Measurements from ENCODE around the gene PPP1R36.

Gene PPP1R36

DNA sequence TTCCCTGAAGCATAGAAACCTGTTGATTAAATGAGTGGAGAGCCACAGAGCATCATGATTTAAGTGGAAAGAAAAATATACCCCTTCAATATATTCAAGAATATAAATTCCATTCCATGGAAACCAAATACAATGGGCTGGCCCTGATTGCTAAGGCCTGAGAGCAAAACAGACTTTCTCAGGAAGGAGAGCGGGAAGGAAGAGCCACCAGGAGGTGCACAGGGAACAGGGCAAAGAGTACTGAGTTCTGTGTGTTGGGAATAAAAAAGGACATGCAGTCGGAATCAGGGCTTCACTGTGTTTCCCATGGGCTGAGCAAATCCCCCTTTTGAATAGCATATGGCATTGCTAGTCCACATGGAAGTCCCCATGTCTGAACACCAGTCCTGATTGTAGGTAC lies 84.8 kb downstream of the PPP1R36 start:
- Histone ChIP-seq H3K9me3 (ENCODE audit: control insufficient read depth, low read length) (no peaks in the 10 kb centered on the region), H3K4me1 (ENCODE audit: control insufficient read depth, insufficient read depth, low read length, poor library complexity, severe bottlenecking) (peaks cover 13% of the 10 kb centered on the region), H3K27ac (ENCODE audit: low read depth, low read length, severe bottlenecking) (no peak overlapping the region), H3K4me3 (ENCODE audit: extremely low read depth, insufficient read depth, low read length, poor library complexity, severe bottlenecking) (no peak overlapping the region), H3K36me3 (ENCODE audit: control insufficient read depth, insufficient read depth, low read length) (no peaks in the 10 kb centered on the region)
- WGBS, 2 experiments (ENCODE audit: insufficient coverage in 2 of 2) = 94 to 100% methylated on average over 1 to 2 of the region's 2 CpGs

DNA sequence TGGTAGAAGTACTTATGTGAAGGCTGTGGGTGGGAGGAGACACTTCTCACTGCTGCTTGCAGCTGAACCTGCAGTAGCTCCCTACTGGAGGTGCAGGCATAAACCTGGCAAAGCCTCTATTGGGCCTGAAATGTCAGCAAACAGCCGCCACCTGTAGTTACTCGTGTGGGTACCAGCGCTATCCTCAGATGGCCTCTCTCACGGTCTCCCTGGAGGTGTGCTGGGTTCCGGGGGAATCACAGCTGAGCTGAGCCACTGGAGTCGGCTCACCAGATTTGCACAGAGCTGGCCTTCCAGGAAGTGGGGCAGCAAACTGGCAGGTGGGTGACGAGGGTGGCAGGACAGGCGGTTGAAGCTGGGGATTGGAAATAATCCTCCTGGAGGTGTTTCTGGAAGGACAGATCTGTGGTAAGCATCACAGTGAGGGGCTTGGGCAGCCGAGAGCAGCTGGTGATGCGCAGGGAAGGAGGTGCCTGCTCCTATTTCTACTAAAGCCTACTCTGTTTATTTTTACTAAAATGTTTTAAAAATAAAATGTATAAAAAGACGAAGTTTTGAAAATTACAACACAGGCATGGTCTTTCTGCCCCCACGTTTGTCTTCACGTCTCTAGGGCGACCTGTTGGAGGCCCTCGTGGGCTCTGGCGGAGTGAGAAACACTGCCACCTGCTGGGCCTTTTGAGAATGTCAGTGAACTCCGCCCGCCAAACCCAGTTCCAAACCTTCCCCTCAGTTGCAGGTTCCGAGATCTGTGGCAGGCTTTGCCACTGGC lies 86.6 kb downstream of the PPP1R36 start:
- WGBS, 2 experiments (ENCODE audit: insufficient coverage in 2 of 2) = 40 to 47% methylated on average over 14 to 16 of the region's 19 CpGs
- Histone ChIP-seq H3K27ac (ENCODE audit: low read depth, low read length, severe bottlenecking) (no peak overlapping the region), H3K4me3 (ENCODE audit: extremely low read depth, insufficient read depth, low read length, poor library complexity, severe bottlenecking) (no peak overlapping the region), H3K4me1 (ENCODE audit: control insufficient read depth, insufficient read depth, low read length, poor library complexity, severe bottlenecking) (peaks cover 17% of the 10 kb centered on the region), H3K36me3 (ENCODE audit: control insufficient read depth, insufficient read depth, low read length) (no peaks in the 10 kb centered on the region), H3K9me3 (ENCODE audit: control insufficient read depth, low read length) (no peaks in the 10 kb centered on the region)

DNA sequence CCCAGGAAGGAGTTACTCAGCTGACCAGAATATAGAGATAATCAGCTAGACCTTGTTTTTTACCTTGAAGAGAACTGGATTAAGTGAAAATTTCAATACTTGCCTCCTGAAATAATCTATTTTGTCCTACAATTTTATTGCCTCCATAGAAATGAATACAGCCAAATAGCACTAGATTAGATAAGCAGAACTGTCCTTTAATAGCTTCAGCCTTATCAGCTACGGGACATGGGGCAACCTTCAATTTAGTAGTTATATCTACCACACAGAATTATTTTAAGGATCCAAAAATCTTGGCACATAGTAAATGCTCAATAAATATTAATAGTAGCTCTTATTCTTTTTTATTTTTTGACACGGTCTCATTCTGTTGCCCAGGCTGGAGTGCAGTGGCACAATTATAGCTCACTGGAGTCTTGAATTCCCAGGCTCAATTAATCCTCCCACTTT lies 87.2 kb downstream of the PPP1R36 start:
- WGBS, 2 experiments (ENCODE audit: insufficient coverage in 2 of 2) = 90 to 100% methylated on average over 1 to 2 of the region's 2 CpGs
- Histone ChIP-seq H3K4me3 (ENCODE audit: extremely low read depth, insufficient read depth, low read length, poor library complexity, severe bottlenecking) (no peak overlapping the region), H3K36me3 (ENCODE audit: control insufficient read depth, insufficient read depth, low read length) (no peaks in the 10 kb centered on the region), H3K4me1 (ENCODE audit: control insufficient read depth, insufficient read depth, low read length, poor library complexity, severe bottlenecking) (peaks cover 17% of the 10 kb centered on the region), H3K9me3 (ENCODE audit: control insufficient read depth, low read length) (no peaks in the 10 kb centered on the region), H3K27ac (ENCODE audit: low read depth, low read length, severe bottlenecking) (no peak overlapping the region)

DNA sequence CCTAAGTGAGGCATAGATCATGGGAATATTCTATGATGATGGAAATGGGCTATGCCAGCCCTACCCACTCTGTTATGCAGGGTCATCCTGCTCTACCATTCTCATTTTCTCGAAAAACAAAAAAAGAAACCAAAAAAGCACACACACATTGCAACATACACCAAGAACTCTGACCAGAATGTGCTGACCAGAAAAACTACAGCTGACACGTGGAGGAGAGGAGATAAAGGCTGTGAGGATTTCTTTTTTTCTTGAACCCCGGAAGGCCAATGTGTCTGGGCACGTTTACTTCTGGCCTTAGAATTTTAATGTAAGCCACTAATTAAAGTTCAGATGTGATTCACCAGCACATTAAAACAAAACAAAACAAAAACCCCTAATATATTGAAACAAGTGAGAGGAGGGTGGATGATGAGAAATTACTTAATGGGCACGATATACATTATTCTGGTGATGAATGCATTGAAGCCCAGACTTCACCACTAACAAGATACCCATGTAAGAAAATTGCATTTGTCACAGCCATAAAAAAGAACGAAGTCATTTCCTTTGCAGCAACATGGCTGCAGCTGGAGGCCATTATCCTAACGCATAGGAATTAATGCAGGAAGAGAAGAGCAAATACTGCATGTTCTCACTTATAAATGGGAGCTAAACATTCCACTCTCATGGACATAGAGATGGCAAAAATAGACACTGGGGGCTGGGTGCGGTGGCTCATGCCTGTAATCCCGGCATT lies 88.1 kb downstream of the PPP1R36 start:
- H3K27ac ChIP-seq (ENCODE audit: low read depth, low read length, severe bottlenecking) = peak overlapping the region; percentile 29
- 81 to 95% methylated on average over 3 to 5 of the region's 9 CpGs for WGBS, 2 experiments (ENCODE audit: insufficient coverage in 2 of 2)

DNA sequence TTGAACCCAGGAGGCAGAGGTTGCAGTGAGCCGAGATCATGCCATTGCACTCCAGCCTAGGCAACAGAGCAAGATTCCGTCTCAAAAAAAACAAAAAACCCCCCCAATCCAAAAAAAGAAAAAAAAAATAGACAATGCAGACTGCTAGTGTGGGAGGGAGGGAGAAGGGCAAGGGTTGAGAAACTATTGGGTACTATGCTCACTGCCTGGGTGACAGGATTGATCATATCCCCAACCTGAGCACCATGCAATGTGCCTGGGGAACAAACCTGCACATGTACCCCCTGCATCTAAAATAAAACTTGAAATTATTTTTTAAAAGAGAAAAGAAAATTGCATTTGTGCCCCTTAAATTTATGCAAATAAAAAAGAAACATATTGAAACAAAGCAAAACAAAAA lies 88.9 kb downstream of the PPP1R36 start:
- Histone ChIP-seq H3K9me3 (ENCODE audit: control insufficient read depth, low read length) (peaks cover 2% of the 10 kb centered on the region), H3K4me1 (ENCODE audit: control insufficient read depth, insufficient read depth, low read length, poor library complexity, severe bottlenecking) (peaks cover 17% of the 10 kb centered on the region), H3K4me3 (ENCODE audit: extremely low read depth, insufficient read depth, low read length, poor library complexity, severe bottlenecking) (no peak overlapping the region), H3K27ac (ENCODE audit: low read depth, low read length, severe bottlenecking) (peak overlapping the region; percentile 13), H3K36me3 (ENCODE audit: control insufficient read depth, insufficient read depth, low read length) (no peaks in the 10 kb centered on the region)
- WGBS, 2 experiments (ENCODE audit: insufficient coverage in 2 of 2) = no CpG with 5 or more reads among the region's 2 CpGs

More for the DNA sequence above, 88.1 kb downstream of the PPP1R36 start:
- no peak overlapping the region for H3K4me3 ChIP-seq (ENCODE audit: extremely low read depth, insufficient read depth, low read length, poor library complexity, severe bottlenecking)
- no peaks in the 10 kb centered on the region for H3K36me3 ChIP-seq (ENCODE audit: control insufficient read depth, insufficient read depth, low read length)
- H3K9me3 ChIP-seq (ENCODE audit: control insufficient read depth, low read length) = no peaks in the 10 kb centered on the region
- peaks cover 17% of the 10 kb centered on the region for H3K4me1 ChIP-seq (ENCODE audit: control insufficient read depth, insufficient read depth, low read length, poor library complexity, severe bottlenecking)
